ENCODE data around the gene KLF9.
"Not testable (repeated sequence)": the region's sequence is repeated elsewhere in the genome, so short reads cannot be mapped to it uniquely, and the experiment has no call there.

KLF9 gene

GRCh38 chr9:70403166-70403565 is 11.3 kb downstream of the KLF9 start:
- DNase-seq = no peak

GRCh38 chr9:70402213-70402612 is 12.2 kb downstream of the KLF9 start:
- no peak for DNase-seq

DNA sequence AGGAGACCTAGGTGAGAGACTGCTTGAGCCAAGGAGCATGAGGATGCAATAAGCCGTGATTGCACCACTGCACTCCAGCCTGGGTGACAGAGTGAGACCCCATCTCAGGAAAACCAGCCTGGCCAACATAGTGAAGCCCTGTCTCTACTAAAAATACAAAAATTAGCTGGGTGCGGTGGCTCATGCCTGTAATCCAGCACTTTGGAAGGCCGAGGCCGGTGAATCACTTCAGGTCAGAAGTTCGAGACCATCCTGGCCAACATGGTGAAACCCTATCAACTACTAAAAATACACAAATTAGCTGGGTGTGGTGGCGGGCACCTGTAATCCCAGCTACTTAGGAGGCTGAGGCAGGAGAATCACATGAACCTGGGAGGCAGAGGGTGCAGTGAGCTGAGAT is 13.2 kb downstream of the KLF9 start:
- not testable (repeated sequence) for DNase-seq

DNA sequence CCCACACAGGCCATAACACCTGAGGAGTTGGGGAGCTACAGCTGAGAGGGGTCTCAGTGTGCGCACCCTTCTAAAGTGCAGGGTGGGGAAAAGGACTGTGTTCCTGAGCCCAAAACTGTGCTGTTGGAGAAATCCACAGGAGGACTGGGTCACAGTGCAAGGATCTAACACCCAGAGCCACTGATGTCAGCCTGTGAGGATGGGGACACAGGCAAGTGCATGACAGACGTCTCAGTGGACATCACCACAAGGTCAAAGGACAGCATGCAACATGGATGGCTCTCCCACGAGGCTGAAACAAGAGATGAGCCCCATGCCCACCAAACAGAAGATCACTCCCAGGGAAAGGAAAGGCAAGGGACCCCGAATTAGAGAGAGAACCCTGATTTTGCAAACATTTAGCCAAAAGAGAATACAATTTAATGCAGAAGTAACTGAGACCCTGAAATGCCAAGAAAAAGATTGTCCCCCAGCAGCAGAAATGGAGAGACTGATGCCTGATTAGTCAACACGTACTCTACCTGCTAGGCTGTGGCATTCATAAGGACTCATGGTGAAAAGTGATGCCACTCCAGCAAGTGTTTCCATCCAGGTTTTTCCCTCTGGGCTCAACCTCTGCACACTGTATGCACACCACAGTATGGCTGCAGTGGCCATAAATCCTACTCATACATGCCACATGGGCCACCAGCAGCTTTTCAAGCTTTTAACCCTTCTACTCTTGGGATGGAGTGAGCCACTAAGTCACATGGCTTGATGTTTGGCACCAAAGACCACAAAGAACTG is 14.2 kb downstream of the KLF9 start:
- DNase-seq = no peak

GRCh38 chr9:70399141-70399540 is 15.3 kb downstream of the KLF9 start:
- no peak for DNase-seq

DNA sequence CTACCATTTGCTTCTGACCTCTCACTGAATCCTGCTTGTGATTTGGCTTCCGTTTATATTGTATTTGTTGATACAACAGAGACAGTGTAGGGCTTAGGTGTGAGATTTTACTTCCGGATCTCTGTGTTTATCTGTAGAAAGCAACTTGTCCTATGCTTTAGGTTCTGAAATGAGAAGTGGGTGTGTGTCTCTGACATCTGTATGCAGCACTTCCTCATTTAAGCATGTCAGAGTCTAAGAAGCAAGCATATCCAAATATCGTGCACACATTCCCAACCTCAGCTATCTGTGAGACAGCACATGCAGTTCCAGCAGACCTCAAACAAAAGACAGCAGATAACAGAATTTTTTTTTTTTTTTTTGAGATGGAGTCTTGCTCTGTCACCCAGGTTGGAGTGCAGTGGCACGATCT is 16.3 kb downstream of the KLF9 start:
- no peak for DNase-seq

- DNase-seq = no peak
Observed at GRCh38 chr9:70395652-70396051, 18.8 kb downstream of the KLF9 start.

DNA sequence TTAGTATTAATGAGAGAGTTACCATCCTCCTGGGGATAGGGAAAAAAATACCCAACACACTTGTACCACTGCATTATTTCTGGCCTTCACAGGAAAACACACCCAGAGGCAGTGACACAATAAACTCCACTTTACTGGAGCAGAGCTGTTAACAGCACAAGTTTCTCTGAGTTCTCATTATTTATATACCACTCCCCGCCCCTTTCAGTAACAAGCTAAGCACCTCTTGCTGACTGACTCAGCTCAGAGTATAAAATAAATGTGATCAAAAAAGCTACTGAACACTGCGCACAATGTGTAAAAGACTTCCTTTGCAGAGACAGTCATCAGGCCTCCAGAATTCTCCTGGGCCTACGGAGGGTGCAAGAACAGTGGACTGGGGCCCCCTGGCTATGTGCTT is 21.6 kb downstream of the KLF9 start:
- no peak for DNase-seq

GRCh38 chr9:70392189-70392588 is 22.3 kb downstream of the KLF9 start:
- peak in 1 of 2 experiments; percentile 27 for DNase-seq

DNA sequence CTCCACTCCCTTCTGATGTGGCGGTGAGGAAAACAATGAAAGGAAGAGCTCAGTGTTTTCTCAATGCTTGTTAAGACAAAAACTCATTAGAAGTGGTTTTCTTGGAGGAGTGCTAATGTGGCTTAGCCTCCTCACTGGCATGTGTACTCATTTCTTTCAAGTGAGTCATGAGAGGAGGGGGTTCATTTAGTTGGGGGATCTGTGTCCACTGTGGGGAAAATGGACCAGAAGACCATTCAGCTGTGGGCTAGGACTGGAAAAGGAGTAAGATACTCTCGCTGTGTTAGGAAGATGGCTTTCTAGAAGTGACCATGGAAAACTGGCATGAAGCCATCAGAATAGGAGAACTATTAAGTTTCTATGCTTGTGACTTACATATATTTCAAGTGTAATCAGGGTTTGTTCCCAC is 23.5 kb downstream of the KLF9 start:
- no peak for DNase-seq

GRCh38 chr9:70389621-70390266 is 24.7 kb downstream of the KLF9 start:
- no peak for DNase-seq

DNA sequence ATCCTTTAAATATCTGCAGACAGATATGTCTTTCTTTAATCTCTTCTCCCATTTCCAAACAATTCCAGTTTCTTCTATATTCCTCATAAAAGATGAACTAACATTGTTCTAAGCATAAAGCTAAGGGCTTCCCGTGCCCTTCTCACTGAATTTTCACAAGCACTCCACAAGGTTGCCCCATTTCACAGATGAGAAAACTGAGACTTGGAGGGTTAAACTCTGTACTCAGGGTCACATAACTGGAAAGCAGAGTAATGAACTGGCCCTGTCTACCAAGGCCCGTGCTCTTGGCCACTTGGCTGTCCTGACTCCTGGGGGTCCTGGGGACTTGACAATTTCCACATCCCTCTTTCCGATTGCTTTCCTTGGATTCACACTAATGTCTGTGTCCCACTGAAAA is 25.3 kb downstream of the KLF9 start:
- DNase-seq = no peak

DNA sequence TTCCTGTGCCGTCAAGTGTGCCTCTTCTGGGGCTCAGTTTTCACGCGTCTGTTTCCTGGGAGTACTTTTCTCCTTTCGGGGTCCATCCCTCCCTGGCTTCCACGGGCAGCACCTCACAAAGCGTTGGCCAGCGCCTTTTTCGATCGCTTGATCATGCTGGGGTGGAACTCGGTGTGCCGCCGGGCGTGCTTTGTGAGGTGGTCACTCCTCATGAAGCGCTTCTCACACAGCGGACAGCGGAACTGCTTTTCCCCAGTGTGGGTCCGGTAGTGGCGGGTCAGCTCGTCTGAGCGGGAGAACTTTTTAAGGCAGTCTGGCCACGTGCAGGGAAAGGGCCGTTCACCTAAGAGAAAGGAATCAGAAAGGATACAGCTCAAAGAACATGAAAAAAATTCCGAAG is 26.8 kb downstream of the KLF9 start:
- no peak for DNase-seq

DNA sequence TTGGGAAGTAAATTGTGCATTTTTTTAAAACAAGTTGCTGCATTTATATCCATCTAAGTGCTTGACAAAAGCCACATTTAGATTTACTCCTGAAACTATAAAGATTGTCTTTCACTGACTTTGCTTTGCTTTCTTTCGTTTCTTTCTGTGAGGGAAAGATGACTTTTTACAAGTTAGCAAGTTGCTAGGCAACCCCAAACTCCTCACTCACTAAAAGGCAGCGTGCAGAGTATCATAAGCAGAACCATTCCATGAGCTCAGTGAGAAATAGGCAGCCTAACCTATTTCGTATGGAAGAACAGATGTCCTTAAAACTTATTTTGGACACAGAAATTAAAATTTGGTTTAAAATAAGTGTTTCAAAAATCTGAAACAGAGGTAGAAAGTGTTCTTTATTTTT is 29.0 kb downstream of the KLF9 start:
- DNase-seq = no peak

- DNase-seq = no peak
Observed at GRCh38 chr9:70382709-70383605, 31.5 kb downstream of the KLF9 start.

DNA sequence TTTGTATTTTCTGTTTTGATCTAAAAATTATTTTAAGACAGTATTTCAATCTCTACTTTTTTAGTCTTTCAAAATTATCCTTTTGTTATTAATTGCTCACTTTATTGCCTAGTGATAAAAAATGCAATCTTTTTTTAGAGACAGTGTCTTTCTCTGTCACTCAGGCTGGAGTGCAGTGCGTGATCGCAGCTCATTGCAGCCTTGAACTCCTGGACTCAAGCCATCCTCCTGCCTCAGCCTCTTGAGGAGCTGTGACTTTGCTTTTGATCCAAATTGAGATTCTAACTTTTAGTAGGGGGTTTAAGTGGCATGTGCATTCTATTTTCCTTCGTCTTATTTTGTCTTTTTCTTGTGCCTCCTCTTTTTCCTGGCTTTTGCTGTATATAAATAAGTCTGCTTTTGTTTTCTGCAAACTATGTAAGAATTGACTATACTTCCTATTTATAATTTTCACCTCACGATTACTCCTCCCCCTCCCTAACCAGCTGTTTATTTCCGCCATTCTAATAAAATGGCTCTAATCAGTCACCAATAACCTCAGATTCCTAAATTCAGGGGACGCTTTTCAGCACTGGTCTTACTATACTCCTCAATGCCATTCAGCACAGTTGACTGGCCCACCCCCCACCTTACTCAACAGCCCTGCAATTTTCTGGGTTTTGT is 32.3 kb downstream of the KLF9 start:
- DNase-seq = no peak

- no peak for DNase-seq
Observed at GRCh38 chr9:70374962-70375618, 39.4 kb downstream of the KLF9 start.

GRCh38 chr9:70367305-70367930 is 47.0 kb downstream of the KLF9 start:
- DNase-seq = no peak

- DNase-seq = no peak
Observed at GRCh38 chr9:70363760-70364159, 50.7 kb downstream of the KLF9 start.

GRCh38 chr9:70362952-70363351 is 51.5 kb downstream of the KLF9 start:
- no peak for DNase-seq

- DNase-seq = no peak
Observed at GRCh38 chr9:70355801-70356200, 58.7 kb downstream of the KLF9 start.

- DNase-seq = no peak
Observed at GRCh38 chr9:70352802-70353201, 61.7 kb downstream of the KLF9 start.
